Mesenchymal stem cell (in vitro differentiated cells and primary cell): ENCODE data around the gene STXBP1.

ENCODE experiments used
- DNase-seq: peaks from one replicate; pipeline ENCODE4 v3.0.0-alpha.2; 2013
- H2AFZ ChIP-seq: one replicate; pipeline ENCODE4 v1.6.1; 2013; ENCODE audit warnings: low read depth, mild to moderate bottlenecking, control low read depth, inconsistent platforms, low read length, moderate library complexity
- H2AK5ac ChIP-seq: 2 replicates; pipeline ENCODE4 v1.6.1; 2013; ENCODE audit warnings: low read length, moderate library complexity, mild to moderate bottlenecking, inconsistent platforms; ENCODE audit not compliant: severe bottlenecking
- H2BK120ac ChIP-seq: one replicate; pipeline ENCODE4 v1.6.1; 2013; ENCODE audit warnings: low read depth, mild to moderate bottlenecking, inconsistent platforms, low read length, moderate library complexity
- H2BK12ac ChIP-seq, 2 experiments: one replicate each; pipeline ENCODE4 v1.6.1; 2013; ENCODE audit warnings: inconsistent platforms in 2 of 2, low read length in 2 of 2, mild to moderate bottlenecking in 2 of 2, moderate library complexity in 2 of 2, control low read depth in 1 of 2
- H2BK15ac ChIP-seq: one replicate; pipeline ENCODE4 v1.6.1; 2013; ENCODE audit warnings: mild to moderate bottlenecking, low read depth, inconsistent platforms; ENCODE audit not compliant: poor library complexity, severe bottlenecking
- H2BK5ac ChIP-seq: 2 replicates; pipeline ENCODE4 v1.6.1; 2013; ENCODE audit warnings: low read depth, mild to moderate bottlenecking, low read length, control low read depth, inconsistent platforms; ENCODE audit not compliant: poor library complexity, severe bottlenecking
- H3K14ac ChIP-seq, 2 experiments: one replicate each; pipeline ENCODE4 v1.6.1; 2013; ENCODE audit warnings: inconsistent platforms in 2 of 2, low read length in 2 of 2, control low read depth in 1 of 2, mild to moderate bottlenecking in 1 of 2, moderate library complexity in 1 of 2
- H3K18ac ChIP-seq, 2 experiments: one replicate each; pipeline ENCODE4 v1.6.1; 2013; ENCODE audit warnings: inconsistent platforms in 2 of 2, low read length in 2 of 2, control low read depth in 1 of 2, low read depth in 1 of 2, mild to moderate bottlenecking in 1 of 2
- H3K23ac ChIP-seq, 2 experiments: one replicate each; pipeline ENCODE4 v1.6.1; 2013; ENCODE audit warnings: inconsistent platforms in 2 of 2, low read length in 2 of 2, mild to moderate bottlenecking in 2 of 2, moderate library complexity in 2 of 2, control low read depth in 1 of 2
- H3K27ac ChIP-seq: 2 replicates; pipeline ENCODE4 v1.5.1; 2013; ENCODE audit warnings: mild to moderate bottlenecking, moderate library complexity, low read length, control low read depth, inconsistent platforms; ENCODE audit not compliant: poor library complexity, severe bottlenecking
- H3K27me3 ChIP-seq, 2 experiments: 2 replicates each; pipeline versions ENCODE4 v1.6.1 to v1.7.0; 2013; ENCODE audit warnings: low read length in 2 of 2, mild to moderate bottlenecking in 2 of 2, moderate library complexity in 2 of 2, control low read depth in 1 of 2, inconsistent platforms in 1 of 2; ENCODE audit not compliant: control insufficient read depth in 1 of 2, insufficient read depth in 1 of 2
- H3K36me3 ChIP-seq, 2 experiments: 2 replicates each; pipeline versions ENCODE4 v1.6.1 to v1.7.0; 2013; ENCODE audit warnings: low read length in 2 of 2, control low read depth in 1 of 2, inconsistent platforms in 1 of 2, low read depth in 1 of 2, mild to moderate bottlenecking in 1 of 2; ENCODE audit not compliant: insufficient read depth in 2 of 2, control insufficient read depth in 1 of 2
- H3K4ac ChIP-seq, 2 experiments: one replicate each; pipeline ENCODE4 v1.6.1; 2013; ENCODE audit warnings: inconsistent platforms in 2 of 2, low read length in 2 of 2, mild to moderate bottlenecking in 2 of 2, moderate library complexity in 2 of 2, control low read depth in 1 of 2, low read depth in 1 of 2
- H3K4me1 ChIP-seq: 2 replicates; pipeline ENCODE4 v1.6.1; 2013; ENCODE audit warnings: low read depth, low read length, control low read depth; ENCODE audit not compliant: control insufficient read depth, insufficient read depth
- H3K4me2 ChIP-seq: 2 replicates; pipeline ENCODE4 v1.6.1; 2013; ENCODE audit warnings: low read length, mild to moderate bottlenecking, inconsistent platforms; ENCODE audit not compliant: poor library complexity, severe bottlenecking
- H3K4me3 ChIP-seq, 2 experiments: 2 replicates each; pipeline versions ENCODE4 v1.5.1 to v1.7.0; 2013; ENCODE audit warnings: low read length in 2 of 2, mild to moderate bottlenecking in 2 of 2, control low read depth in 1 of 2, low read depth in 1 of 2; ENCODE audit not compliant: insufficient read depth in 1 of 2
- H3K79me1 ChIP-seq: replicated peaks from 2 replicates; pipeline ENCODE4 v1.6.1; 2013; ENCODE audit warnings: mild to moderate bottlenecking, control low read depth, low read length, inconsistent platforms; ENCODE audit not compliant: poor library complexity, severe bottlenecking
- H3K9ac ChIP-seq: 2 replicates; pipeline ENCODE4 v1.7.0; 2013; ENCODE audit warnings: mild to moderate bottlenecking, low read length, moderate library complexity
- H3K9me3 ChIP-seq: 2 replicates; pipeline ENCODE4 v1.7.0; 2013; ENCODE audit warnings: mild to moderate bottlenecking, low read length; ENCODE audit not compliant: control insufficient read depth
- H4K8ac ChIP-seq: one replicate; pipeline ENCODE4 v1.6.1; 2013; ENCODE audit warnings: inconsistent platforms, mild to moderate bottlenecking, low read length, moderate library complexity
- H4K91ac ChIP-seq: one replicate; pipeline ENCODE4 v1.6.1; 2013; ENCODE audit warnings: mild to moderate bottlenecking, low read length, inconsistent platforms
- WGBS: methylation state at CpG from one replicate; pipeline ENCODE4 v1.1.7; 2013; ENCODE audit warnings: mixed read lengths; 5-methylcytosine and 5-hydroxymethylcytosine counted together

Gene STXBP1

GRCh38 chr9:127739614-127740330 lies 127.7 kb downstream of the STXBP1 start:
- Histone ChIP-seq H2BK120ac (no peak overlapping the region), H3K14ac (peak overlapping the region in 1 of 2 experiments; percentile 4), H2BK5ac (no peak overlapping the region), H3K4me2 (no peak overlapping the region), H3K23ac (no peak overlapping the region), H3K27me3 (peaks cover 0 to 8% of the 10 kb centered on the region in 2 experiments), H2AK5ac (no peak overlapping the region), H3K4me1 (peaks cover 2% of the 10 kb centered on the region), H2BK15ac (no peak overlapping the region), H3K9ac (peak overlapping the region; percentile 87), H3K79me1 (no peaks in the 10 kb centered on the region), H2BK12ac (peak overlapping the region in 1 of 2 experiments; percentile 93), H3K36me3 (no peaks in the 10 kb centered on the region), H3K27ac (no peak overlapping the region), H3K4me3 (no peak overlapping the region), H3K4ac (no peak overlapping the region), H4K91ac (no peak overlapping the region), H3K18ac (peak overlapping the region in 1 of 2 experiments; percentile 46), H3K9me3 (no peaks in the 10 kb centered on the region), H2AFZ (no peak overlapping the region), H4K8ac (peak overlapping the region; percentile 35)
- DNase-seq, result peak; percentile 48
- 85% methylated on average over 19 of the region's 19 CpGs for WGBS

GRCh38 chr9:127741831-127742434 lies 129.9 kb downstream of the STXBP1 start:
- Histone ChIP-seq H2BK5ac (no peak overlapping the region), H3K4me1 (peaks cover 2% of the 10 kb centered on the region), H2AFZ (peak overlapping the region; percentile 73), H3K79me1 (no peaks in the 10 kb centered on the region), H2BK15ac (no peak overlapping the region), H3K27ac (no peak overlapping the region), H3K9me3 (no peaks in the 10 kb centered on the region), H3K4ac (no peak overlapping the region), H3K9ac (peak overlapping the region; percentile 53), H3K18ac (no peak overlapping the region), H3K4me2 (no peak overlapping the region), H3K4me3 (peak overlapping the region in 1 of 2 experiments; percentile 74), H4K8ac (no peak overlapping the region), H3K36me3 (no peaks in the 10 kb centered on the region), H3K14ac (no peak overlapping the region), H2BK12ac (peak overlapping the region in 1 of 2 experiments; percentile 59), H2AK5ac (no peak overlapping the region), H3K23ac (no peak overlapping the region), H3K27me3 (peaks cover 1 to 11% of the 10 kb centered on the region in 2 experiments), H2BK120ac (no peak overlapping the region), H4K91ac (no peak overlapping the region)
- WGBS, result 22% methylated on average over 37 of the region's 38 CpGs
- peak; percentile 81 for DNase-seq
